Measurements from ENCODE around the gene KRT9. TPM values are rescaled to one million over a fixed set of nuclear protein-coding genes. Genes with fewer than 3 reads are reported as not detected.
"Not testable (repeated sequence)": the region's sequence is repeated elsewhere in the genome, so short reads cannot be mapped to it uniquely, and the experiment has no call there.

Gene KRT9, protein sequence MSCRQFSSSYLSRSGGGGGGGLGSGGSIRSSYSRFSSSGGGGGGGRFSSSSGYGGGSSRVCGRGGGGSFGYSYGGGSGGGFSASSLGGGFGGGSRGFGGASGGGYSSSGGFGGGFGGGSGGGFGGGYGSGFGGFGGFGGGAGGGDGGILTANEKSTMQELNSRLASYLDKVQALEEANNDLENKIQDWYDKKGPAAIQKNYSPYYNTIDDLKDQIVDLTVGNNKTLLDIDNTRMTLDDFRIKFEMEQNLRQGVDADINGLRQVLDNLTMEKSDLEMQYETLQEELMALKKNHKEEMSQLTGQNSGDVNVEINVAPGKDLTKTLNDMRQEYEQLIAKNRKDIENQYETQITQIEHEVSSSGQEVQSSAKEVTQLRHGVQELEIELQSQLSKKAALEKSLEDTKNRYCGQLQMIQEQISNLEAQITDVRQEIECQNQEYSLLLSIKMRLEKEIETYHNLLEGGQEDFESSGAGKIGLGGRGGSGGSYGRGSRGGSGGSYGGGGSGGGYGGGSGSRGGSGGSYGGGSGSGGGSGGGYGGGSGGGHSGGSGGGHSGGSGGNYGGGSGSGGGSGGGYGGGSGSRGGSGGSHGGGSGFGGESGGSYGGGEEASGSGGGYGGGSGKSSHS
- total RNA-seq, result not detected
- long read RNA-seq, result 0 reads

DNA sequence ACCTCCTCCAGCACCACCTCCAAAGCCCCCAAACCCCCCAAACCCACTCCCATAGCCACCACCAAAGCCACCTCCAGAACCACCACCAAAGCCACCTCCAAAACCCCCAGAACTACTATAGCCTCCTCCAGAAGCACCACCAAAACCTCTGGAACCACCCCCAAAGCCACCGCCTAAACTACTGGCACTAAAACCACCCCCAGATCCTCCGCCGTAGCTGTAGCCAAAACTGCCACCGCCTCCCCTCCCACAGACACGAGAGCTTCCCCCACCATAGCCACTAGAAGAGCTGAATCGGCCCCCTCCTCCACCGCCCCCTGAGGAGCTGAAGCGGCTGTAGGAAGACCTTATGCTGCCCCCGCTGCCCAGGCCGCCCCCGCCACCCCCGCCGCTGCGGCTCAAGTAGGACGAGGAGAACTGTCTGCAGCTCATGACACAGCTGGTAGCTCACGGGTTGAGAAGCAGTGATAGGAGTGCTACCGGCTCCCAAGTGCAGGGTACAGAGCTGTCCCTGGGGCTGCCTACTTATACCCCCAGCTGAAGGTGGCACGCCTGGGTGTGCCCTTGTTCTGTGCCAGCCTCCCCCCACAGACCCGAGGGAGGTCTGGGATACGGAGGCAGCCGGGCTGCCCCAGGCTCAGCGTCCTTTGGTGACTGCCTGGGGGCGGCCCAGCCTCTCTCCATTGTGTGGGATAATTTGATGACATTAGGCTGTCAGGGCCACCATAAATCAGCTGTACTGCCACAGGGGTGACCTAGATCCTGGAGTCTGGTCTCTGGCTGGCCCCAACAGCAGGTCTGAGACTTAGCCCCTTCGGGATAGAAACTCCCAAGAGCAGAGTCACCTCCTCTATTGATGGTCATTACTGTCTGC lies at the start of gene KRT9:
TSS of gene KRT9 (minus strand) at position 499 of the 874 bp plus-strand sequence. CDS start at position 432, 67 bp downstream.
- intact Hi-C loops (cut with DNase I), result no loop called here
- no peak for DNase-seq (ENCODE audit: low spot score)

DNA sequence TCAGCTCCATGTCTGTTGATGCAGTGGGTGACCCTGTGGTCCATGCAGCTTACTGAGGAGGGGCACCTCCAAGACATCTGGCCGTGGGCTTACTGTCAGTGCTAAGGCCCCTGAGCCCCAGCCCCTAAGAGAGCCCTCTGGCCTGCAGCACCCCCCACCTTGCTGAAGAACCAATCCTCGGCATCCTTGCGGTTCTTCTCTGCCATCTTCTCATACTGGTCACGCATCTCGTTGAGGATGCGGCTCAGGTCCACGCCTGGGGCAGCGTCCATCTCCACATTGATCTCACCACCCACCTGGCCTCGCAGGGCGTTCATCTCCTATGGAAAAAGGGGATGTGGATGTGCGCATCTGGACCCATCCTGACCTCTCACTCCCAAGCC lies 49.6 kb upstream of the KRT9 start:
- intact Hi-C loops (cut with DNase I); DNase-seq (ENCODE audit: low spot score): not testable (repeated sequence)

DNA sequence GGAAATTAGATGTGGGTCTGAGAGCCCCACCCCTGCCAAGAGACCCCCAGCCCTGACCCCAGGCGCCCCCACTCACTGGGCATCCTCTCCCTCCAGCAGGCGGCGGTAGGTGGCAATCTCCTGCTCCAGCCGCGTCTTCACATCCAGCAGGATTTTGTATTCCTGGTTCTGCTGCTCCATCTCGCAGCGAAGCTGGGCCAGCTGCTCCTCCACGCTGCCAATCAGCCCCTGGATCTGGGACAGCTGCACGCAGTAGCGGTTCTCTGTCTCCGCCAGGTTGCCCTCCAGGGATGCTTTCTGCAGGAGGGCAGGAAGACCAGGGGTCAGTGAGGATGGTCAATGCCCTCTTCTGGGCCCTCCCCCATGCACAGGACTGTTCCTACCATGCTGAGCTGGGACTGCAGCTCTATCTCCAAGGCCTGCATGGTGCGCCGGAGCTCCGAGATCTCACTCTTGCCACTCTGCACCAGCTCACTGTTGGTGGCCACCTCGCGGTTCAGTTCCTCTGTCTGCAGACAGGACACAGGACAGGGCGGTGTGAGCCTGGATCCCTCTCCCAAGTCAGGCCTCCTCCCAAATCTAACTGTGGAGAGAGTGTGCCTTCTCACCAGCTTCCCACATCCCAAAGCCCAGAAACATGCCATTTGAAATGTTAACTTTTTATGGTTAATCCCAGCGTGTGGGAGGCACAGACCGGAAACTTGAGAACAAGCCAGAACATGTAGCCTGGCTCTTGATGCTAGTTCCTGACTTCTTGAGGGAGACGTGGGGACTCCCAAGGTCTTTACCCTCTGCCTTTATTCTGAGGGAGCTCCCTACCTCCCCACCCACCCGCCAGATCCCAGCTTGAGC lies 49.0 kb upstream of the KRT9 start:
- DNase-seq (ENCODE audit: low spot score), result no peak
- intact Hi-C loops (cut with DNase I), result no loop called here

DNA sequence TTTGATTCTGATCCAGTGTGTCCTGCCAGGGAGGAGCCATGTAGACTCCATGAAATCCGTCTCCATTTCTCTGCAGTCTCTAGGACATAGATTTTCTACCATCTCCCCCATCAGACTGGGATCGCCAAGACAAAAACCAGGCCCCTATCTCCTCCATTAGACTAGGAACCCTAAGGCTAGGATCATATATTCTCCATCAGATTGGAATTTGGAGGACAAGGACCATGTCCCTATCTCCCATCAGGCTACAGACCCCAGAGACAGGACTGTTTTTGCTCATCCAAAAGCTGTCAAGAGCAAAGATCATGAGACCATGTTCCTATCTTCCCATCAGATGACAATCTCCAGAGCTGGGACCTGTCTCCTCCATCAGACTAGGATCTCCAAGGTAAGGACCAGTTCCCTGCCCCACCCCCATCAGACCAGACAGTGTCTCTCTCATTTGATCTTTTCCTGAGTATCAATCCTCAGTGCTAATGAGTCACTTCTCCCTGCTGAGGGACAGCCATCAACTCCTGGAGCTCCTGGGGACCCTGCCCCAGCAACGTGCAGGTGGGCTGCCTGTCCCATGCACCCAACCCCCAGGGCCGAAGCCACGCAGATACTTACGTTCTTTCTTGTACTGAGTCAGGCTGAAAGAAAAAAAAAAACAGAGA lies 48.2 kb upstream of the KRT9 start:
- intact Hi-C loops (cut with DNase I); DNase-seq (ENCODE audit: low spot score): not testable (repeated sequence)

DNA sequence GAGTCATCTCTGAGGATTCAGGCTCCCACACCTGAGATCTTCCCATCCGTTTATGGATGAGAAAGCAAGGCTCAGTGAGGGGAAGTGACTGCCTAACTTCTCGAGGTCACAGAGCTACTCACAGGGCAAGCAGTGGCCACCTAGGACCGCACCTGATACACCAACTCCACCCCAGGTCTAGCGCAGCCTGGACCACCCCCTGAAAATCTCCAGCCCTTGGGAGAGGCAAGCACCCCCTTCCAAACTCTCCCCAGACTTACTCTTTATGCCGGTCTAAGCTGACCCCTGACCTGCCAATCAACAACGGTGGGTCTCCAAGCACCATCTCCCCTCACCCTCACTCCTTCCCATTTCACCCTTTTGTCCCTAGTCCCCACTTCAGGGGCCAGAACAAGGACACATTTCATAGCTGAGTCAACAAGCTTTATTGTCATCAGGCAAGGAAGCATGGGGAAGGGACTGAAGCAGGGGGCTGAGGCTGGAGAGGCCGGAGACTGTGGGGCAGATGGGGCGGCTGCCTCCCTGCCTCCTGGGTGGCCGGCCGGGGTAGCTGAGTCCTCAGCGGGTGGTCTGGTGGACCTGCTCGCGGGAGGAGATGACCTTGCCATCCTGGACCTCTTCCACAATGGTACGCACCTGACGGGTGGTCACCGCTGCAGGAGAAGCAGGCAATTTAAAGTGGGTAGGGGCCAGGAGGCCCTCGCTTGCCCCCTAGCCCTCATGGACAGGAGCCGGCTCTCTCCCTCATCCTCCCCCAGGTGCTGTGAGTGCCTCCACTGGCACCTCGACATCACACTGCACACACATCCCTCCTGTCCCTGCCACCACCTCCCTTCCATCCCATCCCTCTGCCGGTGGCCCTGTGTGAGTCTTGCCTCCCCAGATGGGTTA lies 47.4 kb upstream of the KRT9 start:
- intact Hi-C loops (cut with DNase I), result no loop called here
- DNase-seq (ENCODE audit: low spot score), result no peak

DNA sequence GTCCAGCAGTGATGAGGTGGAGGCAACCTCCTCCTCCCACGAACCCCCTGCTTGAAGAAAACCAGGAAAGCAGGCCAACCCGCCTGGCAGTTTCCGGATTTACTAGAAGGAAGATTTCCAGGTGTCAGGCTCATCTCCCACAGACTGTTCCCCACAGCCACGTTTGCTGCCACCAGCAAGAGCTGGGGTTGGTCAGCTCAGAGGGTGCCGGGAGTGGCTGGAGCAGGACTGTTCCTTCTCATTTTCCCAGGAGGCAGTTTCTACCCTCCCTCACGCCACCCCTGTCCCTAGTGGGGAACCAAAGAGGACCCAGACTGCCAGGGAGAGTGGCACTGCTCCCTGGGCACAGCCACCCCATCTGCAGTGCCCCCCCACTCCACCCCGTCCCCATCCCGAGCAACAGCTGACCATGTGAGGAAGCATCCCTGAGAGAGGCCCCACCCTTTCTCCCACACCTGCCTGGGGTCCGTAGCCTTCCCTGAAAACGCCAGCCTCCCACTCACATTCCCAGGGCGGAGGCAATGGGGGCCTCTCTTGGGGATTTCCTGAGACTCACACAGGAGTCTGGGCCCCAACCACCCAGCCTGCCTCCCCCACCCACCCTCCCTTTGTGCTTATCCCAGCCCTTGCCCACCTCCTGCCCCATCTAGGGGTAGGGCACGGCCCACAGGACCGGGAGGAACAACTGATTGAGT lies 46.6 kb upstream of the KRT9 start:
- no peak for DNase-seq (ENCODE audit: low spot score)
- intact Hi-C loops (cut with DNase I), result no loop called here

DNA sequence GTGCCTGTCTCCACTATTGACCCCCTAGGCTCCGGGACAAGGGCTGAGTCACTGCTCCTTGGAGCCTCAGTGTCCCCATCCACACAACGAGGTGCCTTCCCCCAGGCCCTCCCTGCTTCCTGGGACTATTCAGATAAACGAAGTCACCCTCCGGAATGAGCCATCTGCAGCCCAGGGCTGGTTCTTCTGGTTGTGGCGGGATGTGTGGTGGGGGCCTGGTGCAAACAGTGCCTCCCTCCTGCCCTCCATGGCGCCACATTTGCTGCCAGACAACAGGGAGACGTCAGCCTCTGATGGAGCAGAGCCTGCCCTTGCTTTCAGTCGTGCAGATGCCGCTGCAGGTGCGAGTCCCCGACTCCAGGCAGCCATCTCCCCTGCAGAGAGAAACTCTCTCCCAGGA lies 45.8 kb upstream of the KRT9 start:
- intact Hi-C loops (cut with DNase I), result no loop called here
- DNase-seq (ENCODE audit: low spot score), result no peak

DNA sequence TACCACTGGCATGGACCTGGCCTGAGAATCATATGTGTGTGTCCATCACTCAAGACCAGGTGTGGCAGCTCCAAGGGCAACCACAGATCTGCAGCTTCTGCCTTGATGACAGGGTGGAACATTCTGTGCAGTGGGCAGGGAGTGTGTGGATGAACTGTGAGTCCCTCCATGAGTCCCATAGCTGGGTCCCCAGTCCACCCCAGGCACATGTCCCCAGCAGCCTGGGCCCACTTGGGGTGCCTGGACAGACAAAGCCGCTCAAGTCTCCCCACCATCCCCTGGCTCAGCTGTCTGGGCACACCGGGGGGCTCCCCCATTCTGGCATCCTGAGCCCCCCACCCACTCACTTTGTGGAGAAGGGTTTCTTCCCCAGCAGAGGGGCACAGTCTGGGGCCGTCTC lies 45.3 kb upstream of the KRT9 start:
- intact Hi-C loops (cut with DNase I), result no loop called here
- DNase-seq (ENCODE audit: low spot score), result no peak

DNA sequence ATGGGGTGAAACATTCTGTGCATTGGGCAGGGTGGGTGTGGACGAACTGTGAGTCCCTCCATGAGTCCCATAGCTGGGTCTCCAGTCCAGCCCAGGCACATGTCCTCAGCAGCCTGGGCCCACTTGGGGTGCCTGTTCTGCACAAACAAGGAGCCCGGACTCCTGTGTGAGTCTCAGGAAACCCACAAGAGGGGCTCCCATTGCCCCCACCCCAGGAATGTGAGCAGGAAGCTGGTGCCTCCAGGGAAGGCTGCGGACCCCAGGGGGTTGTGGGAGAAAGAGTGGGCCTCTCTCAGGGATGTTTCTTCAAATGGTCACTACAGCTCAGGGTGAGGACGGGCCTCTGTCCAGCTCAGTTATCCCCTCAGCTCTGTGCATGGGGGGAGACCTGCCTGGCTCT lies 44.6 kb upstream of the KRT9 start:
- DNase-seq (ENCODE audit: low spot score); intact Hi-C loops (cut with DNase I): not testable (repeated sequence)

DNA sequence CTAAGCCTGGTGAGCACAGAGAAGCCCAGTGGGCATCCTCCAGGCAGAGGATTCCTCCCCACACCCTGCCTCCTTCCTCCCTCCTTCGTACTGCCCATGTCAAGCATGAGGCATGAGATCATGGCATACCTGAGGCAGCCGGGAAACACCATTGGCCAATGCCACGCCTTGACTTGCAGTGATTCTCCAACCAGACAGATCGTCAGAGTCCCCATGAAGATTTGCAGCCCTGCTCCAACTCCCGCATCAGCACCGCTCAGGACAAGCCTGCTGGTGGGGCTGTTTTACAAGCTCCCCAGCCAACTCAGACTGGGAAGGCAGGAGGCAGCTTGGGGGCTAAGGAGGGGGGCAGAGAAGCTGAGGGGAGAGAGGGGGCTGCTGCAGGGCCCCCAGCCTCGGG lies 43.6 kb upstream of the KRT9 start:
- DNase-seq (ENCODE audit: low spot score), result no peak
- intact Hi-C loops (cut with DNase I), result no loop called here

DNA sequence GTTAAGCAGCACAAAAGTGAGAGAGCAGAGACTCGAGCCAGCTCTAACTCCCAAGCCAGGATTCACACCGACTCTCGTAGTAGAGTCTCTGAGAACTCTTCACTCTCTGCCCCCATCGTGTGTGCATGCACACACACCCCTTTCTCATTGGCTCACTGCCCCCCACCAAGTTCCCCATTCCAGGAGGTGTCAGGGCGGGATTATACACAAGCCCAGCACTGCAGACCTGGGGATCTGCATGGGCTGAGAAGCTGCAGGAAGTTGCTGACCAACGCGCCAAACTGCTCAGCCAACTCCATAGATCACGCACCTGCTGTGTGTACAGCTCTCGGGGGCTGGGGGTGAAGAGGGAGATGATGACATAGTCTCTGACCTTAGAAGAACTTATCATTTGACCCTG lies 42.9 kb upstream of the KRT9 start:
- intact Hi-C loops (cut with DNase I); DNase-seq (ENCODE audit: low spot score): not testable (repeated sequence)

DNA sequence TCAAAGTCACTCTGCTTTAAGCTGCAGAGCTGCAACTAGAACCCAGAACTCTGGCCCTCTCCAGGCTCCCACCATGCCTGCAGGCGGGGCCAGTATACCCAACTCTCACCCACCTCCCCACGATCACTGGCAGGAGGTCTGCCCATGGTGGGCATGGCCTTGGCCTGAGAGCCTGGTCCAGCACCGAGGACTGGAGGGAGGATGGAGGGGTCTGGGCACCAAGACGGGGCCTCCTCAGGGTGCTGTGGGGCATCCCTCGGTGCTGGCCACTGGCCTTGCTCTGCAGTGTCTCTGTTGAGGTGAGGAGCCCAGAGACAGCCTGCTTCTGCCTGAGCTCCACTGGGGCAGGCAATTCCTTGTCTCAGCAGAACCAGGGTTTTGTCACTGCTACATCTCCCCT lies 42.2 kb upstream of the KRT9 start:
- intact Hi-C loops (cut with DNase I), result no loop called here
- DNase-seq (ENCODE audit: low spot score), result no peak

DNA sequence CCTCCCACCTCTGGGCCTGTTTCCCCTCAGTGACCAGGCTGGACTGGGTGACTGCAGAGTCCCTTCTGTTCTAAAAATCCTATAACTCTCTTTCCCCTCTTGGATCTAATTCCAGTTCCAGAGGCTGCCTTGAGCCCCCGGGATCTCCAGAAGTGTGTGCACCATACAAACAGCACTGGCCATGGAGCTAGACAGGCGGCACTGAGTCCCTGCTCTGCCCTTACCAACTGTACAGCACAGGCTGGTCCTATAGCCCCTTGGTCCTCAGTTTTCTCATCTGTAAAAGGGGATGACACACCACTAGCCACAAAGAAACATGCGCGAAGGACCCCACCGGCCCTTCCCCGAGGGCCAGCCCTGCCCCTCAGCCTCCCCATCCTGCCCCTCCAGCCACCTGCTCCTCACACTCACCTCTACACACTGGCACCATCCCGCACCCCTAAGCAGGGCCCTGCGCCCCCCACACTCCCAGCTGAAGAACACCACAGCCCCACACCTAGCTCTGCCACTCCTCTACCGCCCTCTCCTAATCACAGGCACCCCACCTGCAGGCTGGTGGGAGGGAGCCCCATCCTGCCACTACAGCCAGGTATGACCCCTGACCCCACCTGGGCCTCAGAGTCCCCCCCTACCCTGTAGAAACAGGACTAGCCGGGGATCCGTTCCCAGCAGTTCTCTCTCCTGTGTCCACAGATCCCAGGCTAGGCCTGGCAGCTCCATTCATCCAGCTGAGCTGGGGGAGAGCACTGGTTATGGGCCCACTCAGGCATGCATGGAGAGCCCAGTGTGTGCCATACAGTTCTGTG lies 41.6 kb upstream of the KRT9 start:
- DNase-seq (ENCODE audit: low spot score), result no peak
- intact Hi-C loops (cut with DNase I), result no loop called here

DNA sequence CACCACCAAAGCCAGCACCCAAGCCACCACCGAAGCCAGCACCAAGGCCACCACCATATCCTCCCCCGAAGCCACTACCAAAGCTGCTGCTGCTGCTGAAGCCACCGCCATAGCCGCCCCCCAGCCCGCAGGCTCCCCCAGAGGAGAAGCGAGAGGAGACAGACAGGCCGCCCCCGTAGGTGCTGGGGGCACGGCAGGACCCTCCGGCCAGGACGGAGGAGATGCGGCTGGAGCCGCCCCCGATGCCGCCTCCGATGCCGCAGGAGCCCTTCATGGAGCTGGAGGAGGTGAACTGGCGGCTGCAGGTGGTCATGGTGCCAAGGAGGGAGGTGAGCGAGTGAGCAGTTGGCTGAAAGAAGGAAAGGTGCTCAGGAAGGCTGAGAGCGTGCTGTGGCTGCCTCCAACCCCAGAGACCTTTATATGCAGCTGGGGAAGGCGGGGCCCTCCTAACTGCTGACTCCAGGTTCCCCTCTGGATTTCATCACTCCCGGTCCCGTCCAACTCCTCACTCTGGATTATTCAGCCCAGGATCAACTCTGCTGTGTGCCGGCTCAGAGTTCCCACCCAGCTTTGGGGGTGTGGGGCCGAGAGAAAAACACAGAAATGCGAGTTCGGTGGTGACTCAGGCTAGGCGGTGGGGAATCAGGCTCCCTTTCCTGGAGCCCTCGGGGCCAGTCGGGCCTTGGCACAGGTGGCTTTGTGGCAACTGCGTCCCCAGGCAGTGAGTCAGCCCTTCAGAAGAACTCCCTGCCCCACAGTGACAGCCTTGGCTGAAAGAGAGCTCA lies 40.7 kb upstream of the KRT9 start, which contains the start of gene KRT16:
TSS of gene KRT16 (minus strand) at position 392 of the 785 bp plus-strand sequence. CDS start at position 313, 79 bp downstream.
- not testable (repeated sequence) for DNase-seq (ENCODE audit: low spot score)

DNA sequence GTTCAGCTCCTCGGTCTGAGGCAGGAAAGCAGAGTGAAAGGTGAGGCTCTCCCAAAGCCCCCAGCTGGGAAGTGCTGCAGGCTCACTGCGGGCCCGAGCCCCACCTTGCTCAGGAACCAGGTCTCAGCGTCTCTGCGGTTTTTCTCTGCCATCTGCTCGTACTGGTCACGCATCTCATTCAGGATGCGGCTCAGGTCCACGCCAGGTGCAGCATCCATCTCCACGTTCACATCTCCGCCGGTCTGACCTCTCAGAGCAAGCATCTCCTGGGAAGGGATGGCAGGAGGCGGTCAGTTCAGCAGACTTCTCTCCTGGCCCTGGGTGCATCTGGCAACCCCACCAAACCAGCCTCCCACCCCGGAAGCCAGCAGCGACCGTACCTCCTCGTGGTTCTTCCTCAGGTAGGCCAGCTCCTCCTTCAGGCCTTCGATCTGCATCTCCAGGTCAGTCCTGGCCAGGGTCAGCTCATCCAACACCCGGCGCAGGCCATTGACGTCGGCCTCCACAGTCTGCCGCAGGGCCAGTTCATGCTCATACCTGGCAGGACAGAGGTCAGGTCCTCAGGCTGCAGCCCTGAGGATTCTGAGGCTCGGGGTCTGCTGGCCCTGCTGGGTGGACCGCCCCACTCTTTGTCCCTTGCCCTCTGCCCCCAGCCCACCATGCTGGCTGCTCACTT lies 39.2 kb upstream of the KRT9 start:
- no peak for DNase-seq (ENCODE audit: low spot score)
- intact Hi-C loops (cut with DNase I), result no loop called here

More for the DNA sequence above, 40.7 kb upstream of the KRT9 start, which contains the start of gene KRT16:
- intact Hi-C loops (cut with DNase I), result not testable (repeated sequence)
